Panc1 (cell line): Measurements from ENCODE around the gene UQCRC2. TPM values are rescaled to one million over a fixed set of nuclear protein-coding genes. Genes with fewer than 3 reads are reported as not detected.

Experiments used
- ATAC-seq: fragments of 200-7000 bp; cut with Tn5 transposase; 2 replicates; pipeline ENCODE4 v1.9.1; 2020; ENCODE audit warnings: mild to moderate bottlenecking, moderate library complexity
- BruUV-seq: library from RNA; stranded (reverse); fragments of 400-500 nt; replicated peaks from 2 replicates; lab custom pipeline; 2021; lab: Mats Ljungman, UMichigan
- CTCF ChIA-PET: fragments of 300-600 bp; sonication (Branson Sonifier 250); formaldehyde crosslinking; loops from one replicate; lab custom pipeline; 2022; ENCODE audit warnings: antibody characterized with exemption; lab: Charles Lee
- POLR2A ChIA-PET: fragments of 300-600 bp; sonication (Branson Sonifier 250); formaldehyde crosslinking; loops from one replicate; lab custom pipeline; 2022; ENCODE audit warnings: antibody characterized with exemption; lab: Charles Lee
- DNase-seq: peaks from one replicate; pipeline ENCODE4 v3.0.0-alpha.2; 2010; ENCODE audit warnings: low read depth, low spot score
- H3K27ac ChIP-seq: 2 replicates; pipeline ENCODE4 v1.5.1; 2011; ENCODE audit warnings: mild to moderate bottlenecking, low read length, inconsistent platforms
- H3K27me3 ChIP-seq: fragments of 200-500 bp; sonication (Bioruptor generic); 2 replicates; pipeline ENCODE4 v1.6.0; 2014; ENCODE audit warnings: low read length, inconsistent platforms; ENCODE audit not compliant: control insufficient read depth, insufficient read depth
- H3K36me3 ChIP-seq: fragments of 200-500 bp; sonication (Bioruptor generic); 2 replicates; pipeline ENCODE4 v1.5.1; 2014; ENCODE audit warnings: inconsistent platforms, mild to moderate bottlenecking, low read length, moderate library complexity; ENCODE audit not compliant: control insufficient read depth, insufficient read depth
- H3K4me1 ChIP-seq: 2 replicates; pipeline ENCODE4 v1.5.1; 2011; ENCODE audit warnings: inconsistent platforms, mild to moderate bottlenecking, low read length, moderate library complexity; ENCODE audit not compliant: control insufficient read depth, insufficient read depth
- H3K4me3 ChIP-seq, 2 experiments: 2 replicates each; pipeline ENCODE4 v1.5.1; 2011 to 2012; ENCODE audit warnings: low read depth in 2 of 2, low read length in 2 of 2, mild to moderate bottlenecking in 2 of 2, inconsistent platforms in 1 of 2, moderate library complexity in 1 of 2
- H3K9me3 ChIP-seq: fragments of 200-500 bp; sonication (Bioruptor generic); 2 replicates; pipeline ENCODE4 v1.5.1; 2014; ENCODE audit warnings: low read depth, mild to moderate bottlenecking, inconsistent platforms, low read length, moderate library complexity; ENCODE audit not compliant: control insufficient read depth, insufficient read depth
- POLR2AphosphoS5 ChIP-seq: IDR thresholded peaks from 2 replicates; pipeline ENCODE4 v1.6.1; 2012; ENCODE audit warnings: mild to moderate bottlenecking, low read depth, low read length, moderate library complexity
- SIN3A ChIP-seq: IDR thresholded peaks from 2 replicates; pipeline ENCODE4 v1.6.1; 2012; ENCODE audit warnings: low read depth, mild to moderate bottlenecking, low read length, moderate library complexity, borderline replicate concordance; ENCODE audit not compliant: insufficient read depth
- TCF7L2 ChIP-seq: IDR thresholded peaks from 2 replicates; pipeline ENCODE4 v1.6.1; 2011; ENCODE audit warnings: mild to moderate bottlenecking, low read depth, low read length, inconsistent platforms
- in situ Hi-C: cut with HindIII; loops from 2 replicates; pipeline ENCODE4 v1.10.0; 2016; ENCODE audit warnings: low sequenced_read_pairs, low pct_unique_long_range_greater_than_20kb
- intact Hi-C: fragments of 100-400 bp; cut with micrococcal nuclease; formaldehyde crosslinking; loops from one replicate; pipeline ENCODE4 v1.10.0; 2022; ENCODE audit not compliant: unreplicated experiment
- total RNA-seq: library from RNA; stranded (reverse); gene quantifications from one replicate; pipeline ENCODE4 v1.2.1, GENCODE V29; 2021; ENCODE audit not compliant: unreplicated experiment
- TF ChIP-seq, protein P1 (sequence below), 2 experiments: IDR thresholded peaks; 2 replicates each; pipeline ENCODE4 v1.6.1; 2011 to 2012; ENCODE audit warnings: low read depth in 2 of 2, control low read depth in 1 of 2, low read length in 1 of 2, mild to moderate bottlenecking in 1 of 2, moderate library complexity in 1 of 2; ENCODE audit not compliant: insufficient read depth in 1 of 2
- TF ChIP-seq, protein P2 (sequence below): fragments of 450-650 bp; IDR thresholded peaks from 2 replicates; pipeline ENCODE4 v1.5.1; 2017; ENCODE audit warnings: mild to moderate bottlenecking

The UQCRC2 gene
- total RNA-seq, 1 experiment from 2014 or later: 248 TPM

DNA sequence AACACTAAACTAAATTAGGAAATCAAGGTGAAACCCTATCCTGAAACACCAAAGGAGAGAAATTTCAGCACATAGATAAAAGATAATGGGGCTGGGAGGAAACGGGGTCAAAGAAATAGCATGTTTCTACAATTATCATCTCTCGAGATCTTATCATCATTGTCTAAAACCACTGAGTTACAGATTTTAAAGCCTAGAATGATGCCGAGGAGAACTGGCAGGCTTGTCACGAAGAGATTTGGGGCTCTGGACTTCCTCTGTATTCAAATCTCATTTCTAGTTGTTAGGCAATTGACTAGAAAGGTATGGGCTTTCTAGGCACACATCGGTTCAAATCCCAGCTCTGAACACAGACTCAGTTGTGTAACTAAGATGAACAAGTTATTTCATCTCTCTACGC lies 38.5 kb downstream of the UQCRC2 start:
- in situ Hi-C loops: no loop called here
- H3K9me3 ChIP-seq: no peaks in the 10 kb centered on the region
- intact Hi-C loops: no loop called here
- H3K4me3 ChIP-seq: no peak overlapping the region
- ATAC-seq (no peak), DNase-seq (no peak)
- no peaks in the 10 kb centered on the region for H3K27me3 ChIP-seq
- no TSS peak for BruUV-seq
- H3K27ac ChIP-seq: no peak overlapping the region
- CTCF ChIA-PET: interaction anchor here (1.1 kb wide), 1 partner anchor 197 kb away, joined by 4 read pairs; no protein-coding TSS in a partner anchor
- no peaks in the 10 kb centered on the region for H3K36me3 ChIP-seq
- no peaks in the 10 kb centered on the region for H3K4me1 ChIP-seq
- POLR2A ChIA-PET: no interaction called here
- TF ChIP-seq, protein P1, sequence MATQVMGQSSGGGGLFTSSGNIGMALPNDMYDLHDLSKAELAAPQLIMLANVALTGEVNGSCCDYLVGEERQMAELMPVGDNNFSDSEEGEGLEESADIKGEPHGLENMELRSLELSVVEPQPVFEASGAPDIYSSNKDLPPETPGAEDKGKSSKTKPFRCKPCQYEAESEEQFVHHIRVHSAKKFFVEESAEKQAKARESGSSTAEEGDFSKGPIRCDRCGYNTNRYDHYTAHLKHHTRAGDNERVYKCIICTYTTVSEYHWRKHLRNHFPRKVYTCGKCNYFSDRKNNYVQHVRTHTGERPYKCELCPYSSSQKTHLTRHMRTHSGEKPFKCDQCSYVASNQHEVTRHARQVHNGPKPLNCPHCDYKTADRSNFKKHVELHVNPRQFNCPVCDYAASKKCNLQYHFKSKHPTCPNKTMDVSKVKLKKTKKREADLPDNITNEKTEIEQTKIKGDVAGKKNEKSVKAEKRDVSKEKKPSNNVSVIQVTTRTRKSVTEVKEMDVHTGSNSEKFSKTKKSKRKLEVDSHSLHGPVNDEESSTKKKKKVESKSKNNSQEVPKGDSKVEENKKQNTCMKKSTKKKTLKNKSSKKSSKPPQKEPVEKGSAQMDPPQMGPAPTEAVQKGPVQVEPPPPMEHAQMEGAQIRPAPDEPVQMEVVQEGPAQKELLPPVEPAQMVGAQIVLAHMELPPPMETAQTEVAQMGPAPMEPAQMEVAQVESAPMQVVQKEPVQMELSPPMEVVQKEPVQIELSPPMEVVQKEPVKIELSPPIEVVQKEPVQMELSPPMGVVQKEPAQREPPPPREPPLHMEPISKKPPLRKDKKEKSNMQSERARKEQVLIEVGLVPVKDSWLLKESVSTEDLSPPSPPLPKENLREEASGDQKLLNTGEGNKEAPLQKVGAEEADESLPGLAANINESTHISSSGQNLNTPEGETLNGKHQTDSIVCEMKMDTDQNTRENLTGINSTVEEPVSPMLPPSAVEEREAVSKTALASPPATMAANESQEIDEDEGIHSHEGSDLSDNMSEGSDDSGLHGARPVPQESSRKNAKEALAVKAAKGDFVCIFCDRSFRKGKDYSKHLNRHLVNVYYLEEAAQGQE (IDR thresholded peaks at IDR 0.05; ENCODE audit: insufficient read depth in 1 of 2, low read depth in 2 of 2, low read length in 1 of 2): no peak
- TF ChIP-seq POLR2AphosphoS5 (no peak), TCF7L2 (no peak), SIN3A (no peak)
- TF ChIP-seq, protein P2, sequence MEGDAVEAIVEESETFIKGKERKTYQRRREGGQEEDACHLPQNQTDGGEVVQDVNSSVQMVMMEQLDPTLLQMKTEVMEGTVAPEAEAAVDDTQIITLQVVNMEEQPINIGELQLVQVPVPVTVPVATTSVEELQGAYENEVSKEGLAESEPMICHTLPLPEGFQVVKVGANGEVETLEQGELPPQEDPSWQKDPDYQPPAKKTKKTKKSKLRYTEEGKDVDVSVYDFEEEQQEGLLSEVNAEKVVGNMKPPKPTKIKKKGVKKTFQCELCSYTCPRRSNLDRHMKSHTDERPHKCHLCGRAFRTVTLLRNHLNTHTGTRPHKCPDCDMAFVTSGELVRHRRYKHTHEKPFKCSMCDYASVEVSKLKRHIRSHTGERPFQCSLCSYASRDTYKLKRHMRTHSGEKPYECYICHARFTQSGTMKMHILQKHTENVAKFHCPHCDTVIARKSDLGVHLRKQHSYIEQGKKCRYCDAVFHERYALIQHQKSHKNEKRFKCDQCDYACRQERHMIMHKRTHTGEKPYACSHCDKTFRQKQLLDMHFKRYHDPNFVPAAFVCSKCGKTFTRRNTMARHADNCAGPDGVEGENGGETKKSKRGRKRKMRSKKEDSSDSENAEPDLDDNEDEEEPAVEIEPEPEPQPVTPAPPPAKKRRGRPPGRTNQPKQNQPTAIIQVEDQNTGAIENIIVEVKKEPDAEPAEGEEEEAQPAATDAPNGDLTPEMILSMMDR: no peak

DNA sequence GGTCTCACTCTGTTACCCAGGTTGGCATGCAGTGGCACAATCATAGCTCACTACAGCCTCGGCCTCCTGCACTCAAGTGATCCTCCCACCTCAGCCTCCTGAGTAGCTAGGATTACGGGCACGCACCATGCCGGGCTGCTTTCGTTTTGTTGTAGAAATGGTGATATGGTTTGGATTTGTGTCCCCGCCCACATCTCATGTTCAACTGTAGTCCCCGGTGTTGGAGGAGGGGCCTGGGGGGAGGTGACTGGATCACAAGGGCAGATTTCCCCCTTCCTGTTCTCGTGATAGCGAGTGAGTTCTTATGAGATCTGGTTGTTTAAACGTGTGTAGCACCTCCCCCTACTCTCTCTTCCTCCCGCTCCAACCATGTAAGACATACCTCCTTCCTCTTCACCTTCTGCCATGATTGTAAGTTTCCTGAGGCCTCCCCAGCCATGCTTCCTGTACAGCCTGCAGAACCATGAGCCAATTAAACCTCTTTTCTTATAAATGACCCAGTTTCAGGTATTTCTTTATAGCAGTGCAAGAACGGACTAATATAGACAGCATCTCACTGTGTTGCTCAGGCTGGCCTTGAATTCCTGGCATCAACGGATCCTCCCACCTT lies 41.8 kb downstream of the UQCRC2 start:
- ChIA-PET POLR2A (interaction anchor here (0.7 kb wide), 1 partner anchor 34 kb away, joined by 5 read pairs; no protein-coding TSS in a partner anchor), CTCF (interaction anchor here (0.6 to 1.8 kb wide), 2 partner anchors 83 to 183 kb away, joined by 3 to 5 read pairs; no protein-coding TSS in a partner anchor)
- DNase-seq (no peak), ATAC-seq (no peak)
- Histone ChIP-seq H3K27me3 (no peaks in the 10 kb centered on the region), H3K27ac (no peak overlapping the region), H3K36me3 (no peaks in the 10 kb centered on the region), H3K4me3 (no peak overlapping the region), H3K9me3 (no peaks in the 10 kb centered on the region), H3K4me1 (no peaks in the 10 kb centered on the region)
- in situ Hi-C loops: no loop called here
- BruUV-seq: no TSS peak
- intact Hi-C loops: no loop called here
- TF ChIP-seq, protein P2: no peak
- TF ChIP-seq SIN3A (no peak), POLR2AphosphoS5 (no peak), TCF7L2 (no peak)
- TF ChIP-seq, protein P1 (IDR thresholded peaks at IDR 0.05; ENCODE audit: insufficient read depth in 1 of 2, low read depth in 2 of 2, low read length in 1 of 2): no peak
